ENCODE results near the gene LSM10.

The LSM10 gene

DNA sequence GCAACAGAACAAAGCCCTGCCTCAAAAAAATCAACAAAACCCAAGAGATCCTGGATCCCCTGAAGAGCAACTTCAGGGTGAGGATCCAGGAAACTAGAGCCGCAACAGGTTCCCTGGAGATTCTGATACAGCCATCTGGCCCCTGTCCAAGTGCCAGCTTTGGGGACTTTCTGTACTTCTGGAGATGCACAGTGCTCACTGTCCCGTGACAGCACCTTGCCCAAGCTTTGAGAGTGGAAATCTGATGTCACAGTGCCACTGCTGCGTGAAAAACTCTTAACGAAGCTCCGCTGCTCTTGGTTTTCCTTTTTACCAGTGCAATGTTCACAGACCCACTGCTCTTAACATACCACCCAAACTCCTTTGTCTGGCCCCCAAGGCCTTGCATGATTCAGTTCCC is 38.3 kb downstream of the LSM10 start:
- H3K27ac ChIP-seq: peak overlapping the region; percentile 31; the same call in 1 of the 2 replicates
- TF ChIP-seq, protein P1, sequence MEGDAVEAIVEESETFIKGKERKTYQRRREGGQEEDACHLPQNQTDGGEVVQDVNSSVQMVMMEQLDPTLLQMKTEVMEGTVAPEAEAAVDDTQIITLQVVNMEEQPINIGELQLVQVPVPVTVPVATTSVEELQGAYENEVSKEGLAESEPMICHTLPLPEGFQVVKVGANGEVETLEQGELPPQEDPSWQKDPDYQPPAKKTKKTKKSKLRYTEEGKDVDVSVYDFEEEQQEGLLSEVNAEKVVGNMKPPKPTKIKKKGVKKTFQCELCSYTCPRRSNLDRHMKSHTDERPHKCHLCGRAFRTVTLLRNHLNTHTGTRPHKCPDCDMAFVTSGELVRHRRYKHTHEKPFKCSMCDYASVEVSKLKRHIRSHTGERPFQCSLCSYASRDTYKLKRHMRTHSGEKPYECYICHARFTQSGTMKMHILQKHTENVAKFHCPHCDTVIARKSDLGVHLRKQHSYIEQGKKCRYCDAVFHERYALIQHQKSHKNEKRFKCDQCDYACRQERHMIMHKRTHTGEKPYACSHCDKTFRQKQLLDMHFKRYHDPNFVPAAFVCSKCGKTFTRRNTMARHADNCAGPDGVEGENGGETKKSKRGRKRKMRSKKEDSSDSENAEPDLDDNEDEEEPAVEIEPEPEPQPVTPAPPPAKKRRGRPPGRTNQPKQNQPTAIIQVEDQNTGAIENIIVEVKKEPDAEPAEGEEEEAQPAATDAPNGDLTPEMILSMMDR (conservative IDR thresholded peaks at IDR 0.05): no peak

DNA sequence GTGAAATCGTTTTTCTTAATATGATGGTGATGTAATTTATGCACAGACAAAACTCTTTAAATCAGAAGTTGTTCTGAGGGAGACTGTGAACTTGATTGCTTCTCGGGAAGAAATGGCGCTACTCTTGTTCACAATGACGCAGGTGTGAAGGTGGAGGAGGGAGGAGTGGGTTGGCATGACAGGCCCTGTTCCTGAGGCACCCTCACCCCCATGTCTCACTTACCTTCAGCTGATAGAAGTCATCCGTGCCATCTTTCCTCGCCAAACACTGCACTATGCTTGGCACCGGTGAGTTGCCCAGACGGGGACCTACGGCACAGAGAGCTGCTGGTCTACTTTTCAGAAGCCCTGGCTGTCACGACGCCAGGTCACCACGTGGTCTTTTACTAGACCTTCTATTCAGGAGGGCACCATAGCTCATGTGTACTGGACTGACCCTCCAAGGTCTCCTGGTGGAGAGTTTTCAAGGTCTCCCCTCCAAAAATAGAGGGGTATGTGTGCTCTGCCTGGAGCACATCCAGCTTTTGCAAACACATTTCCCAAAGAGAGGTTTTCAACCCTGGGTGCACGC is 39.1 kb downstream of the LSM10 start:
- TF ChIP-seq, protein P1 (conservative IDR thresholded peaks at IDR 0.05): no peak
- no peak overlapping the region for H3K27ac ChIP-seq

DNA sequence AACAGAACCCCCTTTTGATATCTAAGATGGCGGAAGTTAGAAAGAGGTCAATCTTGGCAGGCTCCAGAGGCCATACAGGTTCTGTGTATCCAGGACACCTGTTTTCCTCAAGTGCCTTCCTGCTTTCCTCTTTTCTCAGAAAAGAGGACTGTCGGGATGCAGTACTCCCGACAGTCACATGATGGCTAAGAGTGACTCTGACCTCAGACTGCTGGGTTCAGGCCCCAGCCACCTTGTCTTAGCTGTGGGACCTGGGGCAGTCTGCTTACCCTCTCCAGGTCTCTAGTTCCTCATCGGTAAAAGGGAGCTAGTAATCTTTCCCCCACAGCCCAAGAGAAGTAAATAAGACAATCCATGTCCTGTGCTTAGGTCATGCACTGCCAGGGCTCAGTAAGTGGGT is 41.9 kb downstream of the LSM10 start:
- no peak overlapping the region for H3K27ac ChIP-seq
- TF ChIP-seq, protein P1 (conservative IDR thresholded peaks at IDR 0.05): no peak

DNA sequence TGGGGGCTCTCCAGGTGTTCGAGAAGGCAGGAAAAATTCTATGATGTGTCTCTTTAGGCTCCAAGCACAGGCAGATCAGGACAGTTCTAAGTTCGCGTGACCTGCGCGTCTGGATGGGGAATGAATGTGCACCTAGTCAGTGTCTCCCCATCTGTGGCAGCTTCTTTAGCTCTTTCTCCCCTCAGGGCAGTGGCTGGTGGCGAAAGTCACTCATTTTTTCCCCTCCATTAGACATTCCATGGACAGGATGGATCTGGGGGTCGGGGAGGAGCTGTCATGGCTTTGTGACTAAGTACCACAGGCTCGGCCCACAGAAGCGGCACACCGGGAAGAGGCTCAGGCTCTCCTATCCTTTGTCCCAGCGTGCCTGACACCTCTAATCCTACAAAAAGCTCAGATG is 43.2 kb downstream of the LSM10 start:
- TF ChIP-seq, protein P1 (conservative IDR thresholded peaks at IDR 0.05): no peak

DNA sequence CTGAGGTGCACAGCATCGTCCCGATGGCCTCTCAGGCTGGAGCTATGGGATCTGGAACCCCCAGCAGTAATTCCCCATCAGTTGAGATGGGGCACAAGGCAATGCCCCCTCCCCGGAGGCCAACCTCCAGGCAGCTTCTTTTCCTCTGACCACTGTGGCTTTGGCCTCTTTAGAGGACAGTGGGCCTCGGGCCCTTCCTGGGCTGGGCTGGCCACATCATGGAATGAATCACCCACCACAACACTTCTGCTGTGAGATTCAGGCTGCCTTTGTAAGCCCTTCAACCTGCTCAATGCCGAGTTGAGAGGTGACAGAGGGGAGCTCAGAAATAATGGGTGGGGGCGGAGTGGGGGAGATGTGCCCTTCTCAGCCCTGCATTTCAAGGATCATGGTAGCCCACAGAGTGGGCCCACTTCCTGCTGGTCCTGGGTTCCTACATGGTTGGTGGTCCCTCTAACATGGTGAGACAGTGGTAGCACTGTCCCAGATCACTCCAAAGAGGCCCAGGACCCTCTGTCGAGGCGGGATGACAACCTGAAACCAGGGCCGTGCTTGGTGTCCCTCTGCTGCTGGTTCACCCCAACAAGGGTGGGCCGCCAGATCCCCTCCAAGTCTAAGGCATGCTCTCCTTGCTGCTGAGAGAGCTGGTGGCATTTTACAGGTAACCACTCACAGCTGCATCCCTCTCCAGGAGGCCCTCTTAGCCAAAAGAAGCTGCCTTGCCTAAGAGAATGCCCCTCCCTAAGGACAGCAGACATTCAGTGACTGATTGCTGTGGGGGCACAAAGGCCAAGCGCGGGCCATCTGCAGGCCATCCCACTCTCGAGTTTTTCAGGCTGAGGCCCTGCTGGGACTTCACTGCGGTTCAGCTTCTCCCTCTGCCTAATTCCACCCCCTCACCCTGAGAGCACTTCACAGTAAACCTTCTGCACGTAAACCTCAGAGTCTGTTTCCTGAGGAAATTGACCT is 44.5 kb downstream of the LSM10 start:
- TF ChIP-seq, protein P1 (conservative IDR thresholded peaks at IDR 0.05): no peak
- H3K27ac ChIP-seq: no peak overlapping the region

More for the DNA sequence above, 43.2 kb downstream of the LSM10 start:
- H3K27ac ChIP-seq: no peak overlapping the region

DNA sequence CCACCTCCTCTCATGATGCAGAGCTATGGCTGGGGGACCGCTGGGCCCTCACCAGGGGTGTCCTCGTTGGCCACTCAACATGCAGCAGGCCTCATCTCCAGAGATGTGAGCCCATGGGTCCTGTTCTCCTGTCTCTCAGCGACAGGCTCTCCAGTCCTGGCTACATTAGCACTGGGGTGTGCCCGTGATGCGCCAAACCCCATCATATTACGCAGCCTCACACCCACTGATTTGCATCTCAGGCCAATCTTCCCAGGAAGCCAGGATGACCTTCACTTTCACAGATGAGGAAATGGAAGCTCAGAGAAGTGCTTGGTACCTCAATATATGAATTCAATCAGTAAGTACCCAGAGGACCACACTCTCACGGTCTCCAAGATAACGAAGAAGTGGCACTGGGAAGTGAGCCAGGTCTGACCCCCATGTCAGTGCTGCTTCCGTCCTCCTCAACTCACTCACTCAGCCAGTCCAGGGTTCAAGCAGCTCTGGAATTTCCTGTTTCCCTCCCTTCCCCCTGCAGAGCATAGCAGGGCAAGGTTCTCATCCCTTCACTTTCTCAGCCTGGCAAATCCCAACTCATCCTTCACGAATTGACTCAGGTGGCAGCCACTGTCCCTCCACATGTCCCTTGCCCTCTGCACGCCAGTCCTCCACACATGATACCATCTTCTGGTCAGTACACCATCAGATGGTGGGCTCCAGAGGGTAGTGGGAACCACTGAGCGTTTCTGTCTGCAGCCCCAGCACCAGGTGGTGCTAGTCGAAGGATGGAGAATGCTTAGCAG is 45.4 kb downstream of the LSM10 start:
- H3K27ac ChIP-seq: no peak overlapping the region
- TF ChIP-seq, protein P1 (conservative IDR thresholded peaks at IDR 0.05): no peak
